ENCODE data around the gene VWA2.
"Not testable (repeated sequence)": the region's sequence is repeated elsewhere in the genome, so short reads cannot be mapped to it uniquely, and the experiment has no call there.

The VWA2 gene

GRCh38 chr10:114320249-114321116 is 81.4 kb downstream of the VWA2 start:
- DNase-seq = no peak

- DNase-seq = no peak
Measured at GRCh38 chr10:114322344-114322743, 83.3 kb downstream of the VWA2 start.

- no peak for DNase-seq
Measured at GRCh38 chr10:114323023-114323422, 84.0 kb downstream of the VWA2 start.

GRCh38 chr10:114326795-114327194 is 87.7 kb downstream of the VWA2 start:
- DNase-seq = no peak

- DNase-seq = no peak
Measured at GRCh38 chr10:114327537-114328440, 88.7 kb downstream of the VWA2 start.

- no peak for DNase-seq
Measured at GRCh38 chr10:114328441-114328812, 89.4 kb downstream of the VWA2 start.

GRCh38 chr10:114328874-114329273 is 89.8 kb downstream of the VWA2 start:
- DNase-seq = no peak

GRCh38 chr10:114329634-114330365 is 90.7 kb downstream of the VWA2 start:
- DNase-seq = no peak

GRCh38 chr10:114332301-114333192 is 93.5 kb downstream of the VWA2 start:
- DNase-seq = no peak

- not testable (repeated sequence) for DNase-seq
Measured at GRCh38 chr10:114333441-114333840, 94.4 kb downstream of the VWA2 start.

- DNase-seq = no peak
Measured at GRCh38 chr10:114334301-114334700, 95.2 kb downstream of the VWA2 start.

- no peak for DNase-seq
Measured at GRCh38 chr10:114335614-114336013, 96.6 kb downstream of the VWA2 start.

- DNase-seq = no peak
Measured at GRCh38 chr10:114336823-114337509, 97.9 kb downstream of the VWA2 start.

- DNase-seq = no peak
Measured at GRCh38 chr10:114337510-114338462, 98.7 kb downstream of the VWA2 start.

GRCh38 chr10:114340816-114341215 is 101.8 kb downstream of the VWA2 start:
- no peak for DNase-seq
